ENCODE data around the gene DUSP6. TPM values are rescaled to one million over a fixed set of nuclear protein-coding genes. Genes with fewer than 3 reads are reported as not detected.

Gene DUSP6
- total and polyA plus RNA-seq, 2 donors (not counting 1 experiment from before 2014, with no cell fraction given), result 7.0 to 50.0 TPM

DNA sequence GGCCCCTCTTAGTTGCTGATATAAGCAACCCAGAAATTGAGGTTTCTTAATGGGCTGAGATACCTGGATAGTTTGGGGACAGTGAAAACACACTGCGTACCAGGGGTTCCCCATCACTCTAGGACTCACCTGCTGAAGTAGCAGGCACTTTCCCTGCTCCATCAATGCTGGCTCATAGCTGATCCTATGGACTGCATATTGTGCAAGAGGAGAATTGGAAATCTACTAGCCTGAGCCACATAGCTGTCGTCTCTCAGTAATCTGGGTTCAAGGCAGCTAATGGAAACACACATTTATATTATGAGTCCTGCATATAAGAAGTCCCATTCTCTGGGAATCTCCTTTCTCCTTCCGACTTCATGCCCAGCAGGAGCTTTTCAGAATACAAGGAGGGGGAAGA is 7.3 kb upstream of the DUSP6 start:
- Histone ChIP-seq H3K27ac (ENCODE audit: insufficient read depth, low read length) (no peak overlapping the region), H3K9me3 (ENCODE audit: control insufficient read depth, insufficient read depth, low read depth, low read length) (no peaks in the 10 kb centered on the region), H3K4me2 (ENCODE audit: extremely low read depth, insufficient read depth, low read length) (no peak overlapping the region), H3K9ac (ENCODE audit: insufficient read depth, low read length) (no peak overlapping the region), H3K4me1 (ENCODE audit: control insufficient read depth, extremely low read depth, insufficient read depth, low read length) (peaks cover 3% of the 10 kb centered on the region), H3K4me3 (replicated peaks in 1 of 4; ENCODE audit: control extremely low read depth in 1 of 4, insufficient read depth in 1 of 4, low read depth in 3 of 4, low read length in 4 of 4) (no peak overlapping the region), H3K27me3 (ENCODE audit: control insufficient read depth, insufficient read depth, low read length) (no peaks in the 10 kb centered on the region), H4K20me1 (ENCODE audit: control insufficient read depth, extremely low read depth, insufficient read depth, low read length) (no peaks in the 10 kb centered on the region), H2AFZ (ENCODE audit: low read length) (no peak overlapping the region), H3K36me3 (ENCODE audit: control insufficient read depth, insufficient read depth, low read length) (no peaks in the 10 kb centered on the region), H3K79me2 (ENCODE audit: control insufficient read depth, insufficient read depth, low read length) (peaks cover 8% of the 10 kb centered on the region)
- DNase-seq (ENCODE audit: low read depth in 2 of 2), result no peak
- TF ChIP-seq EZH2 (IDR thresholded peaks at IDR 0.05; ENCODE audit: low read length, missing control alignments), result no peak
- TF ChIP-seq CTCF (conservative IDR thresholded peaks at IDR 0.05 in 1 of 2, IDR thresholded peaks at IDR 0.05 in 1 of 2; ENCODE audit: low read depth in 1 of 2, low read length in 2 of 2), result no peak

DNA sequence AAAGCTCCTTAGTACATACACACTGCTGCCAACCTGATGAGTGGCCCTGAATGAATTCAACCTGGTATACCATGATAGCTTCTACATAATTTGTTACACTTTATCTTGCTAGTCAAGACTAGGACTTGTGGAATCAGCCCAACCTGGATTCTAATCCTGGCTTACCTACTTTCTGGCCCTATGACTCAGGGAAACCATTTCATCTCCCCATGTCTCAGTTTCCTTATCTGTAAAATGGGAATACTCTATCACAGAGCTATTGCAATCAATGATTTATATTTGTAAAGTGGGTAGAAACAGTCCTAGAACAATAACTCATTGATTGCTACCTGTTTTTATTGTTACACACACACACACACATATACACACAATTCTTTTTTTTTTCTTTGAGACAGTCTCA is 6.5 kb upstream of the DUSP6 start:
- Histone ChIP-seq H3K27ac (ENCODE audit: insufficient read depth, low read length) (no peak overlapping the region), H3K9ac (ENCODE audit: insufficient read depth, low read length) (no peak overlapping the region), H2AFZ (ENCODE audit: low read length) (no peak overlapping the region), H3K36me3 (ENCODE audit: control insufficient read depth, insufficient read depth, low read length) (no peaks in the 10 kb centered on the region), H3K4me2 (ENCODE audit: extremely low read depth, insufficient read depth, low read length) (no peak overlapping the region), H3K27me3 (ENCODE audit: control insufficient read depth, insufficient read depth, low read length) (no peaks in the 10 kb centered on the region), H4K20me1 (ENCODE audit: control insufficient read depth, extremely low read depth, insufficient read depth, low read length) (no peaks in the 10 kb centered on the region), H3K79me2 (ENCODE audit: control insufficient read depth, insufficient read depth, low read length) (peaks cover 8% of the 10 kb centered on the region), H3K4me1 (ENCODE audit: control insufficient read depth, extremely low read depth, insufficient read depth, low read length) (peaks cover 3% of the 10 kb centered on the region), H3K9me3 (ENCODE audit: control insufficient read depth, insufficient read depth, low read depth, low read length) (no peaks in the 10 kb centered on the region), H3K4me3 (replicated peaks in 1 of 4; ENCODE audit: control extremely low read depth in 1 of 4, insufficient read depth in 1 of 4, low read depth in 3 of 4, low read length in 4 of 4) (no peak overlapping the region)
- no peak for DNase-seq (ENCODE audit: low read depth in 2 of 2)
- TF ChIP-seq EZH2 (IDR thresholded peaks at IDR 0.05; ENCODE audit: low read length, missing control alignments), result no peak
- no peak for TF ChIP-seq CTCF (conservative IDR thresholded peaks at IDR 0.05 in 1 of 2, IDR thresholded peaks at IDR 0.05 in 1 of 2; ENCODE audit: low read depth in 1 of 2, low read length in 2 of 2)

DNA sequence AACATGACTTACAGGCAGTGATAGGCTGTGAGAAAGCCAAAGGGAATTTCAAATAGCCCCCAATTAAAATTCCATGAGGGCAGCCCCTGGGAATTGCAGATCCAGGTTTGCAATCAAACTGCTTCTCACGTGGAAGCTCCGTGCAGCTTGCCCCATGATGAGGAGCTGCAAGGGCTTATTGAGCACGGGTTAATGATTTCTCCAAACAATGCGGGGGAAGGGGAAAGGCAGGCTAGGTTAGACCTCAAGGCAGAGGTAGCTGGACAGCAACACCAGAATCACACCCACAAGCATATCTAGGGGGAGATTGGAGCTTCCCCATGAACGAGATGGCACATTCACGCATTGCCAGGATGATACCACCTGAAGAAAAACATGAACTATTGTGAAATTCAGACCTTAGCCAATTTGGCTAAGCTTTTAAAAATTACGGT is 5.0 kb upstream of the DUSP6 start:
- Histone ChIP-seq H3K36me3 (ENCODE audit: control insufficient read depth, insufficient read depth, low read length) (no peaks in the 10 kb centered on the region), H3K27me3 (ENCODE audit: control insufficient read depth, insufficient read depth, low read length) (no peaks in the 10 kb centered on the region), H3K79me2 (ENCODE audit: control insufficient read depth, insufficient read depth, low read length) (peaks cover 8% of the 10 kb centered on the region), H3K4me1 (ENCODE audit: control insufficient read depth, extremely low read depth, insufficient read depth, low read length) (peaks cover 9% of the 10 kb centered on the region), H3K9me3 (ENCODE audit: control insufficient read depth, insufficient read depth, low read depth, low read length) (no peaks in the 10 kb centered on the region), H3K4me2 (ENCODE audit: extremely low read depth, insufficient read depth, low read length) (no peak overlapping the region), H2AFZ (ENCODE audit: low read length) (no peak overlapping the region), H3K27ac (ENCODE audit: insufficient read depth, low read length) (no peak overlapping the region), H4K20me1 (ENCODE audit: control insufficient read depth, extremely low read depth, insufficient read depth, low read length) (no peaks in the 10 kb centered on the region), H3K4me3 (replicated peaks in 1 of 4; ENCODE audit: control extremely low read depth in 1 of 4, insufficient read depth in 1 of 4, low read depth in 3 of 4, low read length in 4 of 4) (no peak overlapping the region), H3K9ac (ENCODE audit: insufficient read depth, low read length) (no peak overlapping the region)
- DNase-seq (ENCODE audit: low read depth in 2 of 2), result no peak
- TF ChIP-seq CTCF (conservative IDR thresholded peaks at IDR 0.05 in 1 of 2, IDR thresholded peaks at IDR 0.05 in 1 of 2; ENCODE audit: low read depth in 1 of 2, low read length in 2 of 2), result no peak
- TF ChIP-seq EZH2 (IDR thresholded peaks at IDR 0.05; ENCODE audit: low read length, missing control alignments), result no peak
